Vagina (tissue), 2 donors: ENCODE data around the gene C6orf62. TPM values are rescaled to one million over a fixed set of nuclear protein-coding genes. Genes with fewer than 3 reads are reported as not detected.
"Not testable (repeated sequence)": the region's sequence is repeated elsewhere in the genome, so short reads cannot be mapped to it uniquely, and the experiment has no call there.

Experiments
- DNase-seq, 2 donors: peaks; one replicate each; pipeline ENCODE4 v3.0.0-alpha.2; 2017; ENCODE audit errors: extremely low spot score in 2 of 2
- H3K27ac ChIP-seq: fragments of 200-600 bp; sonication (generic); one replicate; pipeline ENCODE4 v1.5.1; 2019
- H3K27me3 ChIP-seq: fragments of 200-600 bp; sonication (generic); one replicate; pipeline ENCODE4 v1.5.1; 2019
- H3K36me3 ChIP-seq, 2 donors: fragments of 200-600 bp; sonication (generic); one replicate each; pipeline ENCODE4 v1.5.1; 2017 to 2019
- H3K4me1 ChIP-seq: fragments of 200-600 bp; sonication (generic); one replicate; pipeline ENCODE4 v1.5.1; 2019
- H3K4me3 ChIP-seq, 2 donors: fragments of 200-600 bp; sonication (generic); 1 replicate in 1 of 2; 2 replicates in 1 of 2; pipeline ENCODE4 v1.5.1; 2016 to 2019
- H3K9me3 ChIP-seq: fragments of 200-600 bp; sonication (generic); one replicate; pipeline ENCODE4 v1.5.1; 2019
- CTCF ChIP-seq, 3 experiments: fragments of 450-650 bp in 2 of 3; fragments of 200-600 bp in 1 of 3; sonication (generic) in 1 of 3; IDR thresholded peaks; one replicate each; pipeline ENCODE4 v1.5.1; 2017 to 2019; ENCODE audit warnings: antibody characterized with exemption in 3 of 3, mild to moderate bottlenecking in 2 of 3, moderate library complexity in 2 of 3
- POLR2A ChIP-seq, 2 donors: fragments of 450-650 bp; IDR thresholded peaks; one replicate each; pipeline ENCODE4 v1.6.1; 2017; ENCODE audit warnings: antibody characterized with exemption in 2 of 2, mild to moderate bottlenecking in 2 of 2, moderate library complexity in 2 of 2
- POLR2AphosphoS5 ChIP-seq, 2 donors: sonication (generic); formaldehyde crosslinking; IDR thresholded peaks; one replicate each; pipeline ENCODE4 v1.9.0; 2017; ENCODE audit warnings: antibody characterized with exemption in 2 of 2, mild to moderate bottlenecking in 2 of 2, low read depth in 1 of 2; ENCODE audit not compliant: insufficient read depth in 1 of 2
- intact Hi-C: fragments of 100-400 bp; cut with DNase I; formaldehyde crosslinking; loops from one replicate; pipeline ENCODE4 v1.15.1; 2023
- total RNA-seq: library from RNA; depleted of rRNA; stranded (reverse); fragments of >200 nt; gene quantifications from one replicate; pipeline ENCODE4 v1.2.3, GENCODE V29; 2016

C6orf62 gene
- total RNA-seq, 1 donor from 2014 or later = 45.2 TPM

DNA sequence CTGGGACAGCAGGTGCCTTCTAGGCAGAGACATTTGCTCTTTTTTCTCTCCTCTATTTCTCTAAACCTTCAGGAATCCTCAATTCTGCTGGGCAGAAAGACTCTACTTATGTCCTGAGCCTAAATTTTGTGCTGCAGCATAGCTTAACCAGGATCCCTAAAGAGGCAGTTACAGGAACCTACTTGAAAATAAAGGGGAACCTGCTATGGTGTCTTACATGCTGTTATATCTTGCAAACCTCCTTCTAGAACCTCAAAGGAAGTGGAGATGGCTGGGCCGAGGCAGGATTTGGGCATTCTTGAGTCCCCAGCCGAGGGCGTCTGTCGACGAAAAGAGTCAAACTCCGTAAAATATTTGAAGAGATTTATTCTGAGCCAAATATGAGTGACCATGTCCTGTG lies 38.7 kb upstream of the C6orf62 start:
- Histone ChIP-seq H3K4me1 (no peaks in the 10 kb centered on the region), H3K4me3 (no peak overlapping the region), H3K27ac (no peak overlapping the region), H3K9me3 (no peaks in the 10 kb centered on the region), H3K36me3 (no peaks in the 10 kb centered on the region), H3K27me3 (no peaks in the 10 kb centered on the region)
- DNase-seq = no peak
- intact Hi-C loops = no loop called here
- no peak for TF ChIP-seq CTCF (IDR thresholded peaks at IDR 0.05)
- TF ChIP-seq POLR2A (IDR thresholded peaks at IDR 0.05) = no peak
- no peak for TF ChIP-seq POLR2AphosphoS5 (IDR thresholded peaks at IDR 0.05; ENCODE audit: insufficient read depth in 1 of 2, low read depth in 1 of 2)

GRCh38 chr6:24755279-24755678 lies 36.3 kb upstream of the C6orf62 start:
- H3K27ac ChIP-seq = no peak overlapping the region
- no peaks in the 10 kb centered on the region for H3K9me3 ChIP-seq
- DNase-seq = no peak
- H3K36me3 ChIP-seq = no peaks in the 10 kb centered on the region
- no peaks in the 10 kb centered on the region for H3K27me3 ChIP-seq
- intact Hi-C loops = no loop called here
- H3K4me1 ChIP-seq = no peaks in the 10 kb centered on the region
- TF ChIP-seq POLR2AphosphoS5 (IDR thresholded peaks at IDR 0.05; ENCODE audit: insufficient read depth in 1 of 2, low read depth in 1 of 2) (no peak), CTCF (IDR thresholded peaks at IDR 0.05) (no peak), POLR2A (IDR thresholded peaks at IDR 0.05) (no peak)
- no peak overlapping the region for H3K4me3 ChIP-seq

DNA sequence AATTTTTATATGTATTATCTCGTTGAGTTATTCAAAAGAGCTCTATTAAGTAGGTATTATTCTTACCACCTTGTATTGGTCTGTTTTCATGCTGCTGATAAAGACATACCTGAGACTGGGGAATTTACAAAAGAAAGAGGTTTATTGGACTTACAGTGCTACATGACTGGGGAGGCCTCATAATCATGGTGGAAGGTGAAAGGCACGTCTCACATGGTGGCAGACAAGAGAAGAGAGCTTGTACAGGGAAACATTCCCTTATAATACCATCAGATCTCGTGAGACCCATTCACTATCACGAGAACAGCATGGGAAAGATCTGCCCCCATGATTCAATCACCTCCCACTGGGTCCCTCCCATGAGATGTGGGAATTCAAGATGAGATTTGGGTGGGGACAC lies 35.4 kb upstream of the C6orf62 start:
- H3K36me3 ChIP-seq, intact Hi-C loops, H3K9me3 ChIP-seq, H3K27ac ChIP-seq, H3K27me3 ChIP-seq, DNase-seq, H3K4me1 ChIP-seq, H3K4me3 ChIP-seq: not testable (repeated sequence)

DNA sequence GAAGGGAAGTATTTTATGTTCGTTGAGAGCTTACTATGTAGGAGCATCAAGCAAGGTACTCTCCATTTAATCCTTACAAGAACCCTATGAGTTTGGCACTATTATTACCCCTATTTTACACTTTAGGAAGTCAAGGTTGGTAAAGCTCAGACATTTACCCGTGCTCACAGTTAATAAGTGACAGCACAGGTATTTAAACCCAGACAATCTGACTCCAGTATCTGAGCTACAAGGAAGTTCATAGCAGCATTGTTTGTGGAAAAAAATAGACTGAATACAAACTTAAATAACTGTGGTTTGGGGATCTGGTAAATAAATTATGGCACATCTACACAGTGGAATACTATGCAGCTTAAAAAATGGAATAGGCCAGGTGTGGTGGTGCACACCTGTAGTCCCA lies 34.6 kb upstream of the C6orf62 start:
- Histone ChIP-seq H3K4me3 (no peak overlapping the region), H3K36me3 (no peaks in the 10 kb centered on the region)

GRCh38 chr6:24752917-24753492 lies 34.1 kb upstream of the C6orf62 start:
- Histone ChIP-seq H3K4me3 (no peak overlapping the region), H3K9me3 (no peaks in the 10 kb centered on the region), H3K27ac (no peak overlapping the region), H3K4me1 (no peaks in the 10 kb centered on the region), H3K36me3 (no peaks in the 10 kb centered on the region), H3K27me3 (no peaks in the 10 kb centered on the region)
- no peak for DNase-seq
- TF ChIP-seq POLR2AphosphoS5 (IDR thresholded peaks at IDR 0.05; ENCODE audit: insufficient read depth in 1 of 2, low read depth in 1 of 2) (no peak), POLR2A (IDR thresholded peaks at IDR 0.05) (no peak), CTCF (IDR thresholded peaks at IDR 0.05) (no peak)
- intact Hi-C loops = no loop called here

More for the DNA sequence above, 34.6 kb upstream of the C6orf62 start:
- intact Hi-C loops = no loop called here
- H3K27ac ChIP-seq = no peak overlapping the region
- no peaks in the 10 kb centered on the region for H3K9me3 ChIP-seq
- no peak for DNase-seq
- H3K4me1 ChIP-seq = no peaks in the 10 kb centered on the region
- H3K27me3 ChIP-seq = no peaks in the 10 kb centered on the region
- no peak for TF ChIP-seq CTCF (IDR thresholded peaks at IDR 0.05)
- no peak for TF ChIP-seq POLR2AphosphoS5 (IDR thresholded peaks at IDR 0.05; ENCODE audit: insufficient read depth in 1 of 2, low read depth in 1 of 2)
- TF ChIP-seq POLR2A (IDR thresholded peaks at IDR 0.05) = no peak
